ES-I3 (cell line): Measurements from ENCODE around the gene KCNQ1.

Experiments
- H3K36me3 ChIP-seq: 2 replicates; pipeline ENCODE4 v1.6.1; 2013; ENCODE audit warnings: mild to moderate bottlenecking, low read length, control low read depth, moderate library complexity; ENCODE audit not compliant: insufficient read depth
- H3K4me1 ChIP-seq: 2 replicates; pipeline ENCODE4 v1.6.1; 2013; ENCODE audit warnings: mild to moderate bottlenecking, control low read depth, low read length; ENCODE audit not compliant: insufficient read depth
- H3K9ac ChIP-seq: 2 replicates; pipeline ENCODE4 v1.6.1; 2013; ENCODE audit warnings: low read depth, mild to moderate bottlenecking, low read length, moderate library complexity
- H3K9me3 ChIP-seq: 2 replicates; pipeline ENCODE4 v1.6.1; 2013; ENCODE audit warnings: mild to moderate bottlenecking, low read length, moderate library complexity; ENCODE audit not compliant: control insufficient read depth, insufficient read depth

Gene KCNQ1

DNA sequence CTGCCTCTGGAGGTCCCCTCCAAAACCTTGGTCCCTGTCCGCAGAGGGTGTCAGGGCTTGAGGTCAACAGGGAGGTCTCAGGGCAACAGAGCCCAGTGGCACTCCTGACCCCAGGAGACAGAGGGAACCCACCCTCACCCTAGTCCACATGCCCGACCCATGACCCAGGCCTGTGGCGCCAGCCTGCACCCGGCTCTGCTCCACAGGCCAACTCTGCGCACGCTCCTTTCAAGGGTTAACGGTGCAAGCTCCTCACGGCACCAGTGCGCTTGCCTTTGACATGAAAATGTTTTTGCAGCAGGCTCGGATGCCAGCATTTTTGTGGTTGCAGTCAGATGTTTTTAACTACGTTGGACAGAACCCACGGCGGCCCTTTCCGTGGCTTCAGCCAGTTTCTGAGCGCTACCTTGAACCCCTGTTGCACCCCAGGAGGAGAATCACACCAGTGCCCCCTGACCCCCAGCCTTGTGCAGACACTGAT lies 372.2 kb downstream of the KCNQ1 start:
- H3K9ac ChIP-seq = no peak overlapping the region
- peaks cover 8% of the 10 kb centered on the region; the same call in 1 of the 2 replicates for H3K4me1 ChIP-seq
- H3K36me3 ChIP-seq = no peaks in the 10 kb centered on the region
- no peaks in the 10 kb centered on the region for H3K9me3 ChIP-seq

DNA sequence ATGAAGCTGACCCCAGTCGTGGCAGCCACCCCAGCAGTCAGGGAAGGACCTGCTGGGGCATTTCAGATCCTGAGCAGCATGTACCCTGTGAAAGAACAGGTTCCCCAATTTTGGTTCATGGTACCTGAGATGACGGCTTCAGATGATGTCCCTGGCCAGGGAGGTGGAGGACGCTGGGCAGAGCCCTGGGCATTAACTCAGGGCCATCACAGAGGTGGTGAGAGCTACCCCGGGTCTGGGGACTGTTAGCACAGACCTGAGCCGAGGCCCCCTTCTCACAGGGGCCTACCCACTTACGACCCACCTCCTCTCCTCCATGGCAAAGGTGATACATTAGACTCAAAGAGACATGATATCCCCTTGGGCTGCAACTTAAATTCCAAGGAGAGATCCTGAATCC lies 372.6 kb downstream of the KCNQ1 start:
- Histone ChIP-seq H3K9ac (no peak overlapping the region), H3K36me3 (no peaks in the 10 kb centered on the region), H3K9me3 (0 out of 2 replicates have a peak, but pooled peaks cover under 1% of the 10 kb centered on the region), H3K4me1 (peaks cover 5% of the 10 kb centered on the region; the same call in 1 of the 2 replicates)

DNA sequence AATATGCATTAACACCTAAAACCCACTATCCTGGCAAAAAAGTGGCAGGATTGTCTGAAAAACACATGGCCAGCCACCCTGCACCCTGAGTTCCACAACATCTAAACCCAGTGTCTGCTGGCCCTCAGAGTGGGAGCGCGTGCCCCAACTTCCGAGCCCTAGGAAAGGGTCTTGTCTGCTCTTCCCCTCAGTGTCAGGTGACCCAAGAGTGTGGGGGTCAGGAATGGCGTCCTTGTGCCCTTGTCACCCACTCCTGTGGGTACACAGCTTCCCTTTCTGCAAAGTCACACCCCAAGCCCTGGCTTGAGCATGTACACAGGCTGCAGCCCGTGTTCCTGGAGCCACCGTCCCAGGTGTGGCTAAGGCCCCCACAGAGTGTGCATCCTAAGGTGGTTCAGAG lies 373.2 kb downstream of the KCNQ1 start:
- H3K4me1 ChIP-seq = peaks cover 2% of the 10 kb centered on the region; the same call in 1 of the 2 replicates
- H3K9me3 ChIP-seq = peaks cover 6% of the 10 kb centered on the region
- H3K36me3 ChIP-seq = no peaks in the 10 kb centered on the region
- no peak overlapping the region for H3K9ac ChIP-seq

DNA sequence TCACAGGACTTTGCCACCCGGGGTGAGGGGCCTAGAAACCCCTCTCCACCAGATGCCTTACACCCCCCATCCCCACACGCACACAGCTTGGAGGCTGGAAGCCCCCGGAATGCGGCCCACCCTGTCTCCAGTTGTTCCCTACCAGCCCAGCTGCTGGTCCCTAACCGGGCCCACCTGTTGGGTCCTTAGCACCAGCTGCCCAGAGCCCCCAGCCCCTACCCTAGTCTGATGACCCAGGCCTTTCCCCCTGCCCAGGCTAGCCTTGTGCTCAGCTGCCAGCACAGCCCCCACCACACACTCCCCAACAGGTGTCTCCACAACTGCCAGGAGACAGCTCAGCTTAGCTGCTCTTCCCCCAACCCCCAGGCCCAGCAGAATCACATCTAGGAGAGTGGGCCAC lies 373.7 kb downstream of the KCNQ1 start:
- Histone ChIP-seq H3K9me3 (peaks cover 7% of the 10 kb centered on the region), H3K9ac (no peak overlapping the region), H3K4me1 (no peaks in the 10 kb centered on the region), H3K36me3 (no peaks in the 10 kb centered on the region)

DNA sequence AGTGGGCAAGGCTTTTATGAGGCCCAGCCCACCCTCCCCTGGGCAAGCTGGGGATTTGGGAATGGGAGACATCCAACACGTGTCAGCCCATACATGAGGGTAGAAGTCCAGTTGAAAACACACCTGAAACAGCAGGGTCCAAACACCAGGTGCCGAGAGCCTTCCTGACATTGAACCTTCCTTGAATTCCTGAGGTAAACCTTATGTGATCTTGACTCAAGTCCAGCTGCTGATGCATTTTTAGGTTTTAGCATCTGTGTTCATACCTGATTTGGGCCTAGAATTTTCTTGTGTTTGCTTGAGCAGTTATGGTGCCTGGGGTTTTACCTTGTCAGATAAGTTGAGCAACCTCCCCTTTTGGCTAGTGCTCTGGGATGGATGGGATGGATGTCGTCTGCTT lies 374.5 kb downstream of the KCNQ1 start:
- peaks cover 7% of the 10 kb centered on the region for H3K9me3 ChIP-seq
- H3K36me3 ChIP-seq = no peaks in the 10 kb centered on the region
- H3K9ac ChIP-seq = no peak overlapping the region
- H3K4me1 ChIP-seq = no peaks in the 10 kb centered on the region

DNA sequence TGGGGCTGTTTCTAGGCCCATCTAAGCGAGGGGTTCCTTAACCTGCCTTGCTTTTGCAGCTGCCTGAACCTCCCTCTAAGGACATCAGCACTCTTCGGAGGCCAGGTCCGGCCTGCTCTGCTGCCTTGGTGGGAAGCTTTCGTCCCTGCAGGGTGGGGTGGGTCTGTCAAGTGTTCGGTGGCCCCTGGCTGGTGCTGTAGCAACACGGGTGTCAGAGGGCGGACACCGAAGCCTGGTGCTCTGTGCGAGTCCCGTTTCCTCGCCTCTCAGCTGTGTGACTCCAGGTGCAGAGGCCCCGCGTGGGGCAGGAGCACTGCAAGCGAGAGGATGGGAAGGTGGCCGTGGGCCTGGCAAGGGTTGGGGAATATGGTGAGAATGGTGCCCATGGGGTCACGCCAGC lies 376.2 kb downstream of the KCNQ1 start:
- peaks cover 7% of the 10 kb centered on the region for H3K9me3 ChIP-seq
- H3K36me3 ChIP-seq = no peaks in the 10 kb centered on the region

DNA sequence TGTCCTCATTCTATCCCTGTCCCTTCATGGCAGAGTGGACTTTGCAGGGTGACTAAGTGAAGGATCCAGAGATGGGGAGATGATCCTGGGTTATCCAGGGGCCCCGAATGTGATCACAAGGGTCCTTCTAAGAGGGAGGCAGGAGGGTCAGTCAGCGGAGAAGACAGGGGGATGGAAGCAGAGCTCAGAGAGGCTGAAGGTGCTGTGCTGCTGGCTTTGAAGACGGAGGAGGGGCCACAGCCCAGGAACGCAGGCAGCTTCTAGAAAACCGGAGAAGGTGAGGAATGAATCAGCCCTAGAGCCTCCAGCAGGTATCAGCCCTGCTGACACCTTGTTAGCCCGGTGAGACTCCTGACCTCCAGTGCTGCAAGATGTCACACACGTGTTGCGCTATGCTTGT lies 377.1 kb downstream of the KCNQ1 start:
- Histone ChIP-seq H3K9ac (no peak overlapping the region), H3K4me1 (peaks cover 14% of the 10 kb centered on the region; the same call in 1 of the 2 replicates), H3K9me3 (peaks cover 7% of the 10 kb centered on the region), H3K36me3 (no peaks in the 10 kb centered on the region)

More for the DNA sequence above, 376.2 kb downstream of the KCNQ1 start:
- peaks cover 6% of the 10 kb centered on the region; the same call in 1 of the 2 replicates for H3K4me1 ChIP-seq
- H3K9ac ChIP-seq = no peak overlapping the region

DNA sequence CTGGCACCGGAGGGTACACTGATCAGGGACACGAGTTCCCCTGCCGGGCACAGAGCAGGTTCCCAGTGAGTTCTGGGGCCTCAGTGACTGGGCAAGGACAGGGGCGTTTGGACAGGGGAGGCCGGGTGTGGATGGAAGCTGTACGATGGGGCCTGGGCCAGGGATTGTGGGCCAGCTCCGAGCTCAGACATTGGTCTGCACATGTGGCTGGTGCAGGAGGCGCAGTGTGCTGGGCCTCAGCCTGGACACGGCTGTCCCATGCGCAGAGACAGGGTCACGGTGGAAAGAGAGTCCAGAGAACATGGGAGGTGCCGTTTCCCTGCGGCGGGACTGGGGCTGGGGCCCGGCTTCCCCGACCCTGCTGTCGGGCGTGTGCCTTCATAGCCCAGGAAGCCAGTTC lies 380.0 kb downstream of the KCNQ1 start:
- peaks cover 11% of the 10 kb centered on the region for H3K9me3 ChIP-seq
- no peaks in the 10 kb centered on the region for H3K36me3 ChIP-seq
- H3K4me1 ChIP-seq = peaks cover 18% of the 10 kb centered on the region; the same call in 1 of the 2 replicates
- H3K9ac ChIP-seq = no peak overlapping the region

DNA sequence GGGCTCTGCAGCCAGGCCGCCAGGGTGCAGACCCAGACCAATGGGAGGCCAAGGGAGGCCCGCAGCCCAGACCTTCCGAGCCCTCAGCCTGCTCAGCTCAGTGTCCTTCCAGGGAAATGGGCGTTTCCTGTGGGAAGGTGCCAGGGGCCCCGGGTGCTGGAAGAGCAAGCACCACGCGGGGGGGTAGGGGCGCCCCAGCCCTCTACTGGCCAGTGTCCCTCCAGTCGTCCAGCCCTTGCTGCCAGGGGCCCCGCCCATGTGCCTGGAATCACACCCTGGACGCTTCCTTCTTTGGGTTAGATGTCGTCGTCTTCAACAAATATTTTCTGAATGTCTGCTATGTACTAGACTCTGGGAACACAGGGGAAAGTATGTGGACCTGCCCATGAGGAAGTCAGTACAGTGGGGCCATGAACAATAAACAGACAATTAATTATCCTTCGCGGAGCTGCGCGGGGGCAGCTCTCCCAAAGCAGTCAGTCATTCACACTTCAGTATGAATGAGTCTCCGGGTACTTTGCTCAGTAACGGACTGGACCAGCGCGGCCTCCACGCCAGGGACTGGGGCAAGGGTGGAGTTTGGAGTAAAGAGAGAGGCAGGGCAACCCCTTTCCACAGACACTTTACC lies 380.6 kb downstream of the KCNQ1 start:
- H3K4me1 ChIP-seq = peaks cover 18% of the 10 kb centered on the region; the same call in 1 of the 2 replicates
- H3K9me3 ChIP-seq = peaks cover 11% of the 10 kb centered on the region
- no peak overlapping the region for H3K9ac ChIP-seq
- no peaks in the 10 kb centered on the region for H3K36me3 ChIP-seq

DNA sequence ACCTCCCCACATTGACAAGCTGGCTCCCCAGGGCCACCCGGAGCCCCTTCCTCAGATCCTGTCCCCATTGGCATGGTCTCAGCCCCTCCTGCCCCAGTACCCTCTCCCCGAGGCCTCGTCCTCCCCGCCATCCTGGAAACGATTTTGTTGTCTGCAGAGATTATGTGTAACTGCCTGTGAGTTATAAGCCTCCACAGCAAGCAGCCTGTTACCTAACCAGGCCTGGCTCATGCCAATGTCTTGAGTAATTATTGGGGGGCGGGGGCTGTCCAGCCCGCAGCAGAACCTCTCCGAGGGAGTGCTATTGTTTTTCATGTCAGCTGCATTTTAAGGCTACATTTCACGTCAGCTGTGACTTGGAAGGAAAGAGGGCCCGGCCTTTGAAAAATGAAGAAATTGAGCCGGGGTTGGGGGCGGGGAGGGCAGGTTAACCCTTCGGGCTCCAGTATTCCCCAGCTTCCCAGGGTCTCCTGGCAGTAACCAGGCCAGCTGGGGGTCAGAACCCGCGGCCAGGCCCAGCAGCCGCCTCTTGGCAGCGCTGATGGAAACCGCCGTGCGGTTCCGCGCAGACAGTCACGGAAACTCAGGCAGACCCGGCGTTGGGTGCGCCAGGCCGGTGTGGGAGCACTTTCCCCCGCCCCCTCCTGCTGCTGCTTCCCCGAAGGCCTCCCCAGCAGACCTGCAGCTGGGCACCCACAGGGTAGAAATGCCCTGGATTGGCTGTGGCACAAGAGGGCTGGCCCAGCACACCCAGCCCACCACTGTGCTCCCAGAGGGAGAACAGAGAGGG lies 381.3 kb downstream of the KCNQ1 start:
- no peak overlapping the region for H3K9ac ChIP-seq
- H3K4me1 ChIP-seq = peaks cover 18% of the 10 kb centered on the region; the same call in 1 of the 2 replicates
- no peaks in the 10 kb centered on the region for H3K36me3 ChIP-seq

DNA sequence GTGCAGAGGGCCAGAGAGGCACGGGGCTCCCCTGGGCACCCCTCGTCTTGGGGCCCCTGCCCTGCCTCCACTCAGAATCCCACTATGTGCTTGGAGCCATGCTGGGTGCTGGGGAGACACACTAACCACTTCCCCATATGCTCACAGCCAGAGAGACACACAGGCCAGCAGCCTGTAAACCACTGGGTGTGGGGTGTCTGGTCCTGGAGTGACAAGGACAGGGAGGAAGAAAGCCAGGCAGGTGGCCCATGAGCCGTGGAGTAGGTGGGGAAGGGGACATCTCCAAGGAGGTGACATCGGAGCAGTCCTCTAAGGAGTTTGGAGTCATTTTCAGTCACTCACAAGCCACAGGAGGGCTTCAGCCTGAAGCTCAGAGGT lies 381.9 kb downstream of the KCNQ1 start:
- peaks cover 11% of the 10 kb centered on the region for H3K9me3 ChIP-seq
- H3K4me1 ChIP-seq = peaks cover 18% of the 10 kb centered on the region; the same call in 1 of the 2 replicates
- no peak overlapping the region for H3K9ac ChIP-seq
- no peaks in the 10 kb centered on the region for H3K36me3 ChIP-seq

More for the DNA sequence above, 381.3 kb downstream of the KCNQ1 start:
- H3K9me3 ChIP-seq = peaks cover 11% of the 10 kb centered on the region

DNA sequence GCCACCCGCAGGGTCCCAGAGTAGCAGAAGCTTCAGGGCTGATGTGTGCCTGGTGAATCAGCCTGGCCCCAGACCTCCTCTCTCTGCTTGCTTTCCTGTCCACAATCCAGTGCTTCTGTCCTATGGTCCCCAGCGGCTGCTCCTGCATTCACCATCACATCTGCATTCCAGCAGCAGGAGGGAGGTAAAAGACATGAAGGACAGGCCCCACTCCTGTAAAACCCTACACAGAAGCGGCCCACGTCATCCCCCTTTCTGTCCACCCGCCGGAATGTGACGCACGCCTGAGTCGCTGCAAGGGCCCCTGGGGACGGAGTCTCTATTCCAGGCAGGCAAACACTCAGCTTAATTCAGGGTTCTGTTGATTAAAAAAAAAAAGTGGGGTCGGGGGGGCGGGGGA lies 382.4 kb downstream of the KCNQ1 start:
- Histone ChIP-seq H3K9me3 (peaks cover 11% of the 10 kb centered on the region), H3K9ac (no peak overlapping the region), H3K36me3 (no peaks in the 10 kb centered on the region), H3K4me1 (peaks cover 18% of the 10 kb centered on the region; the same call in 1 of the 2 replicates)

DNA sequence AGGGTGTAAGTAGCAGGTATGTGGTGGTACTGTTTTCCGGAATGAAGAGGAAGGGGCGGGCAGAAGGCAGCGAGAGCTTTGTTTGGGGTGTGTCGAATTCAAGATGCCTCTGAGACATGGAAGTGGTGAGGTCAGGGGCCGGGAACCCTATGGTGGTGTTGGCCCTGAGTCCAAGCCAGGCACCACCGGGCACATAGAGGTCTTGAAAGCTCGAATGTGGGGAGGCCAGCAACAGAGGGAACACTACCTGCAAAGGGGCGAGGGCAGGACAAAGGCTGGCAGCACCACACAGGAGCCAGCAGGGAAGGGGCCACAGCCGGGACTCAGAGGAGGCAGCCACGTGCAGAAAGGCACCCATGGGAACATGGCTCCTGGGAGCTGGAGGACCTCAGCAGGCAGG lies 383.0 kb downstream of the KCNQ1 start:
- H3K4me1 ChIP-seq = peaks cover 18% of the 10 kb centered on the region; the same call in 1 of the 2 replicates
- no peak overlapping the region for H3K9ac ChIP-seq
- peaks cover 7% of the 10 kb centered on the region for H3K9me3 ChIP-seq

DNA sequence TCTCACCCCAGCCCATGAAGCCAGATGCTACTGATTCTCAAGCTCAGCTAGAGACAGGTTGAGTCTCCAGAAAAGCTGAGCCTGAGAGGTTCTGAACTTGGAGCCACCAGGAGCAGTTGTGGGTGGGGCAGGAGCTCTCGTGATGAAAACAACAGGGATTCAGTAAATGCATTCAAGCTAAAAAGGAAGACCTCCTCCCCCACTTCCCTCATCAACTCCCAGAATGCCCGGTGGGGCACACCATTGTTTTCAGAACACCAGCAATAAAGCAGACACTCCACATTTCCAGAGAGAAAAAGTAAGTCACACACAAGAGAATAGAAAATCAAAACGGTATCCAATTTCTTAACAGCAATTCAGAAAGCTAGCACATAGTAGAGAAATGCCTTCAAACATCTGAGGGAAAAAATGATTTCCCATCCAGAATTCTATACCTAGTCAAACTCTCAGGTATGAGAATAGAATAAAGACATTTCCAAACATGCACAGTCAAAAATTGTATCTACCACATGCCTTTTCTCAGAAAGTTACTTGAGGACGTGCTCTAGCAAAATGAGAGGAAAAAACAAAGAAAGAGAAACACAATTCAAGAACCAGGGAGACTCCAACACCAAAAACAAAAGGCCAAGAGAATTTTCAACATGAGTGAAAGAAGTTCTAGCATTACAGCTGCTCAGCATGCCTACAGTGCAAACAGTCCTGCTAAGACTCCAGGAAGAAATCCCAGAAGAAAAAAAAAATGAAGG lies 383.9 kb downstream of the KCNQ1 start:
- H3K4me1 ChIP-seq = peaks cover 18% of the 10 kb centered on the region; the same call in 1 of the 2 replicates
- no peaks in the 10 kb centered on the region for H3K36me3 ChIP-seq
- no peak overlapping the region for H3K9ac ChIP-seq
- 0 out of 2 replicates have a peak, but pooled peaks cover 4% of the 10 kb centered on the region for H3K9me3 ChIP-seq

More for the DNA sequence above, 383.0 kb downstream of the KCNQ1 start:
- H3K36me3 ChIP-seq = no peaks in the 10 kb centered on the region
